ENCODE results near the gene KIF6. TPM values are rescaled to one million over a fixed set of nuclear protein-coding genes. Genes with fewer than 3 reads are reported as not detected.
"Not testable (repeated sequence)": the region's sequence is repeated elsewhere in the genome, so short reads cannot be mapped to it uniquely, and the experiment has no call there.

The KIF6 gene
- total and polyA plus RNA-seq, 4 donors, result 1.1 to 7.8 (median 4.5) TPM

GRCh38 chr6:39508515-39508914, 216.7 kb downstream of the KIF6 start:
- Histone ChIP-seq H3K9ac (ENCODE audit: insufficient read depth in 1 of 2, low read length in 2 of 2) (no peak overlapping the region), H3K4me1 (ENCODE audit: control insufficient read depth in 5 of 5, insufficient read depth in 5 of 5, low read length in 5 of 5) (no peaks in the 10 kb centered on the region), H3K4me3 (no peak overlapping the region), H3K27ac (ENCODE audit: low read depth in 1 of 2, low read length in 1 of 2) (no peak overlapping the region), H3K36me3 (ENCODE audit: control insufficient read depth in 4 of 4, insufficient read depth in 4 of 4, low read length in 4 of 4) (no peaks in the 10 kb centered on the region), H3K9me3 (ENCODE audit: control insufficient read depth in 4 of 4, insufficient read depth in 3 of 4, low read length in 3 of 4) (no peaks in the 10 kb centered on the region), H3K27me3 (ENCODE audit: control insufficient read depth in 3 of 3, insufficient read depth in 3 of 3, low read length in 2 of 3) (no peaks in the 10 kb centered on the region)
- no peak for DNase-seq
- TF ChIP-seq CTCF (IDR thresholded peaks at IDR 0.05; ENCODE audit: control extremely low read depth, extremely low read depth), result no peak
- WGBS, 2 donors, result 82 to 84% methylated on average over 9 of the region's 9 CpGs
- ATAC-seq (ENCODE audit: insufficient read depth, low FRiP score), result no peak

DNA sequence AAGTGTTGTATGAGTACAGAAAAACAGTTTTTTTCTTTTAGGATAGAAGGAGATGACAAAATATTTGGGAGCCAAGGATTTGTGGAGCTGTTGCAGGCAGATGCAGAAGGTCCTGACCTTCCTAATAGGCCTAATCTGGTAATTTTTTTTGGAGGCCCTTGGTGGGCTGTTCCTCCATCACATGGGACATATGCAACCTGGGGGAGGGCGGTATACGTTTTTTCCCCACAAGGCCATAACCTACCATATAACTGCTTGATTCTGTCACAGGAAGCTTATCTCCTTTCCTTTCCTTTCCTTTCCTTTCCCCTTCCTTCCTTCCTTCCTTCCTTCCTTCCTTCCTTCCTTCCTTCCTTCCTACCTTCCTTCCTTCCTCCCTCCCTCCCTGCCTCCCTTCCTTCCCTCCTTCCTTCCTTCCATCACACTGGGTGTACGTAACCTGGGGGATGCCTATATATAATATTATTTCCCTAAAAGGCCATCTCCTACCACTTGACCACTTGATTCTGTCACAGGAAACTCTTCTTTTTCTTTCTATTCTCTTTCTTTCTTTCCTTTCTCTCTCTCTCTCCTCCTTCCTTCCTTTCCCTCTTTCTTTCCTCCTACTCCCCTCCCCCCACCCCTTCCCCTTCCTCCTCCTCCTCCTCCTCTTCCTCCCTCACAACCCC, 217.7 kb downstream of the KIF6 start:
- no peak for DNase-seq
- Histone ChIP-seq H3K4me3 (no peak overlapping the region), H3K9ac (ENCODE audit: insufficient read depth in 1 of 2, low read length in 2 of 2) (no peak overlapping the region), H3K9me3 (ENCODE audit: control insufficient read depth in 4 of 4, insufficient read depth in 3 of 4, low read length in 3 of 4) (peaks cover 0 to 2% (median under 1%) of the 10 kb centered on the region in 4 donors), H3K27ac (ENCODE audit: low read depth in 1 of 2, low read length in 1 of 2) (no peak overlapping the region), H3K36me3 (ENCODE audit: control insufficient read depth in 4 of 4, insufficient read depth in 4 of 4, low read length in 4 of 4) (no peaks in the 10 kb centered on the region), H3K4me1 (ENCODE audit: control insufficient read depth in 5 of 5, insufficient read depth in 5 of 5, low read length in 5 of 5) (no peaks in the 10 kb centered on the region), H3K27me3 (ENCODE audit: control insufficient read depth in 3 of 3, insufficient read depth in 3 of 3, low read length in 2 of 3) (no peaks in the 10 kb centered on the region)
- ATAC-seq (ENCODE audit: insufficient read depth, low FRiP score), result no peak
- WGBS, 2 donors, result 74 to 91% methylated on average over 3 of the region's 3 CpGs
- no peak for TF ChIP-seq CTCF (IDR thresholded peaks at IDR 0.05; ENCODE audit: control extremely low read depth, extremely low read depth)

- ATAC-seq (ENCODE audit: insufficient read depth, low FRiP score); H3K27me3 ChIP-seq (ENCODE audit: control insufficient read depth in 3 of 3, insufficient read depth in 3 of 3, low read length in 2 of 3); H3K4me1 ChIP-seq (ENCODE audit: control insufficient read depth in 5 of 5, insufficient read depth in 5 of 5, low read length in 5 of 5); H3K27ac ChIP-seq (ENCODE audit: low read depth in 1 of 2, low read length in 1 of 2); H3K9ac ChIP-seq (ENCODE audit: insufficient read depth in 1 of 2, low read length in 2 of 2); H3K4me3 ChIP-seq; H3K9me3 ChIP-seq (ENCODE audit: control insufficient read depth in 4 of 4, insufficient read depth in 3 of 4, low read length in 3 of 4); H3K36me3 ChIP-seq (ENCODE audit: control insufficient read depth in 4 of 4, insufficient read depth in 4 of 4, low read length in 4 of 4): not testable (repeated sequence)
- WGBS, 2 donors, result 89 to 93% methylated on average over 3 of the region's 3 CpGs
- peak in 1 of 3 donors; percentile 17 for DNase-seq
Observed at GRCh38 chr6:39502362-39502955, 222.7 kb downstream of the KIF6 start.

- H3K9ac ChIP-seq (ENCODE audit: insufficient read depth in 1 of 2, low read length in 2 of 2), result no peak overlapping the region
- H3K27me3 ChIP-seq (ENCODE audit: control insufficient read depth in 3 of 3, insufficient read depth in 3 of 3, low read length in 2 of 3), result no peaks in the 10 kb centered on the region
- TF ChIP-seq CTCF (IDR thresholded peaks at IDR 0.05; ENCODE audit: control extremely low read depth, extremely low read depth), result no peak
- H3K27ac ChIP-seq (ENCODE audit: low read depth in 1 of 2, low read length in 1 of 2), result no peak overlapping the region
- peaks cover 0 to 32% (median 17%) of the 10 kb centered on the region in 5 donors for H3K4me1 ChIP-seq (ENCODE audit: control insufficient read depth in 5 of 5, insufficient read depth in 5 of 5, low read length in 5 of 5)
- no peaks in the 10 kb centered on the region for H3K36me3 ChIP-seq (ENCODE audit: control insufficient read depth in 4 of 4, insufficient read depth in 4 of 4, low read length in 4 of 4)
- H3K9me3 ChIP-seq (ENCODE audit: control insufficient read depth in 4 of 4, insufficient read depth in 3 of 4, low read length in 3 of 4), result peaks cover 0 to 9% (median 5%) of the 10 kb centered on the region in 4 donors
- no peak overlapping the region for H3K4me3 ChIP-seq
- DNase-seq (no peak), ATAC-seq (ENCODE audit: insufficient read depth, low FRiP score) (no peak)
Observed at GRCh38 chr6:39499053-39499452, 226.2 kb downstream of the KIF6 start.

Data from lung (tissue), 12 donors.